ENCODE data around the gene RELL2.

Gene RELL2

GRCh38 chr5:141636413-141637122, at the start of gene RELL2, which contains the start of gene HDAC3:
Gene RELL2 (plus strand): TSS chr5:141636997. CDS start chr5:141638226, 1,229 bp downstream.
Gene HDAC3 (minus strand): TSS chr5:141636849. CDS start chr5:141636790, 59 bp downstream.
- CTCF ChIA-PET = interaction anchor here (0.9 to 10.4 kb wide), 8 partner anchors 9 to 333 kb away, joined by 3 to 101 read pairs (median 4); partner anchors contain the start of genes DIAPH1 and RNF14
- DNase-seq (ENCODE audit: extremely low spot score) = peak; percentile 98
- TF ChIP-seq TARDBP (IDR thresholded peaks at IDR 0.05) (no peak), SP1 (IDR thresholded peaks at IDR 0.05) (no peak), FOXM1 (IDR thresholded peaks at IDR 0.05; ENCODE audit: borderline replicate concordance) (no peak), FOXK2 (IDR thresholded peaks at IDR 0.05) (no peak), BHLHE40 (IDR thresholded peaks at IDR 0.05; ENCODE audit: borderline replicate concordance) (no peak), ZNF384 (IDR thresholded peaks at IDR 0.05) (no peak), FOXA1 (IDR thresholded peaks at IDR 0.05) (no peak), ELF4 (IDR thresholded peaks at IDR 0.05) (no peak), ARNT (IDR thresholded peaks at IDR 0.05) (no peak), LEF1 (IDR thresholded peaks at IDR 0.05; ENCODE audit: borderline replicate concordance) (no peak), SUZ12 (IDR thresholded peaks at IDR 0.05) (no peak), PKNOX1 (IDR thresholded peaks at IDR 0.05) (no peak), HDGF (IDR thresholded peaks at IDR 0.05; ENCODE audit: borderline replicate concordance) (no peak), CTBP1 (IDR thresholded peaks at IDR 0.05; ENCODE audit: borderline replicate concordance) (no peak)
- POLR2A ChIA-PET = interaction anchor here (0.6 to 3.5 kb wide), 33 partner anchors 8 to 449 kb away, joined by 3 to 61 read pairs (median 4); partner anchors contain the start of genes ARAP3, DELE1, DIAPH1 and FCHSD1

- POLR2A ChIA-PET = no interaction called here
- TF ChIP-seq BHLHE40 (IDR thresholded peaks at IDR 0.05; ENCODE audit: borderline replicate concordance) (no peak), TARDBP (IDR thresholded peaks at IDR 0.05) (no peak), SP1 (IDR thresholded peaks at IDR 0.05) (no peak), L3MBTL2 (conservative IDR thresholded peaks at IDR 0.05) (no peak), LEF1 (IDR thresholded peaks at IDR 0.05; ENCODE audit: borderline replicate concordance) (no peak), ELF4 (IDR thresholded peaks at IDR 0.05) (no peak), ARNT (IDR thresholded peaks at IDR 0.05) (no peak), ZNF384 (IDR thresholded peaks at IDR 0.05) (no peak), PKNOX1 (IDR thresholded peaks at IDR 0.05) (no peak)
- no peak for DNase-seq (ENCODE audit: extremely low spot score)
- CTCF ChIA-PET = interaction anchor here (1.2 kb wide), 1 partner anchor 29 kb away, joined by 6 read pairs; the partner anchor contains the start of gene DIAPH1
Observed at GRCh38 chr5:141590127-141590526, 46.7 kb upstream of the RELL2 start.

GRCh38 chr5:141596867-141597266, 39.9 kb upstream of the RELL2 start:
- no peak for TF ChIP-seq CTBP1 (IDR thresholded peaks at IDR 0.05; ENCODE audit: borderline replicate concordance)
- TF ChIP-seq BHLHE40 (IDR thresholded peaks at IDR 0.05; ENCODE audit: borderline replicate concordance) = no peak
- no peak for TF ChIP-seq ELF4 (IDR thresholded peaks at IDR 0.05)
- TF ChIP-seq FOXA1 (IDR thresholded peaks at IDR 0.05) = no peak
- TF ChIP-seq TARDBP (IDR thresholded peaks at IDR 0.05) = no peak
- TF ChIP-seq HDGF (IDR thresholded peaks at IDR 0.05; ENCODE audit: borderline replicate concordance) = no peak
- no peak for TF ChIP-seq FOXM1 (IDR thresholded peaks at IDR 0.05; ENCODE audit: borderline replicate concordance)
- no peak for TF ChIP-seq SP1 (IDR thresholded peaks at IDR 0.05)
- no peak for TF ChIP-seq L3MBTL2 (conservative IDR thresholded peaks at IDR 0.05)
- TF ChIP-seq ZNF384 (IDR thresholded peaks at IDR 0.05) = no peak
- CTCF ChIA-PET = interaction anchor here (1.6 to 2.7 kb wide), 2 partner anchors 22 to 41 kb away, joined by 5 to 17 read pairs; partner anchors contain the start of gene DIAPH1
- no peak for DNase-seq (ENCODE audit: extremely low spot score)
- POLR2A ChIA-PET = interaction anchor here (1.0 to 1.6 kb wide), 2 partner anchors 20 to 40 kb away, joined by 3 to 4 read pairs; partner anchors contain the start of genes HDAC3 and RELL2

- POLR2A ChIA-PET = interaction anchor here (1.6 kb wide), 1 partner anchor 20 kb away, joined by 4 read pairs; no protein-coding TSS in a partner anchor
- CTCF ChIA-PET = interaction anchor here (0.6 to 2.7 kb wide), 3 partner anchors 22 to 547 kb away, joined by 3 to 17 read pairs (median 5); partner anchors contain the start of gene DIAPH1
- TF ChIP-seq SP1 (IDR thresholded peaks at IDR 0.05) = no peak
- no peak for TF ChIP-seq LEF1 (IDR thresholded peaks at IDR 0.05; ENCODE audit: borderline replicate concordance)
- TF ChIP-seq ELF4 (IDR thresholded peaks at IDR 0.05) = no peak
- TF ChIP-seq FOXA1 (IDR thresholded peaks at IDR 0.05) = no peak
- TF ChIP-seq L3MBTL2 (conservative IDR thresholded peaks at IDR 0.05) = no peak
- TF ChIP-seq FOXK2 (IDR thresholded peaks at IDR 0.05) = no peak
- no peak for DNase-seq (ENCODE audit: extremely low spot score)
Observed at GRCh38 chr5:141597394-141597793, 39.4 kb upstream of the RELL2 start.

- TF ChIP-seq FOXK2 (IDR thresholded peaks at IDR 0.05) (no peak), BHLHE40 (IDR thresholded peaks at IDR 0.05; ENCODE audit: borderline replicate concordance) (no peak)
- POLR2A ChIA-PET = interaction anchor here (1.6 kb wide), 1 partner anchor 19 kb away, joined by 4 read pairs; no protein-coding TSS in a partner anchor
- CTCF ChIA-PET = interaction anchor here (0.6 to 2.7 kb wide), 4 partner anchors 9 to 547 kb away, joined by 3 to 17 read pairs (median 4); partner anchors contain the start of gene DIAPH1
- DNase-seq (ENCODE audit: extremely low spot score) = no peak
Observed at GRCh38 chr5:141597814-141598213, 39.0 kb upstream of the RELL2 start.

GRCh38 chr5:141598391-141599345, 38.1 kb upstream of the RELL2 start:
- DNase-seq (ENCODE audit: extremely low spot score) = no peak
- TF ChIP-seq LEF1 (IDR thresholded peaks at IDR 0.05; ENCODE audit: borderline replicate concordance) (no peak), TARDBP (IDR thresholded peaks at IDR 0.05) (no peak), PKNOX1 (IDR thresholded peaks at IDR 0.05) (no peak), FOXA1 (IDR thresholded peaks at IDR 0.05) (no peak), ARNT (IDR thresholded peaks at IDR 0.05) (no peak), ELF4 (IDR thresholded peaks at IDR 0.05) (no peak), BHLHE40 (IDR thresholded peaks at IDR 0.05; ENCODE audit: borderline replicate concordance) (no peak), FOXK2 (IDR thresholded peaks at IDR 0.05) (no peak), ZNF384 (IDR thresholded peaks at IDR 0.05) (no peak), SUZ12 (IDR thresholded peaks at IDR 0.05) (no peak), CTBP1 (IDR thresholded peaks at IDR 0.05; ENCODE audit: borderline replicate concordance) (no peak), HDGF (IDR thresholded peaks at IDR 0.05; ENCODE audit: borderline replicate concordance) (no peak)
- ChIA-PET POLR2A (interaction anchor here (1.2 to 1.6 kb wide), 2 partner anchors 18 to 38 kb away, joined by 4 read pairs; partner anchors contain the start of genes HDAC3 and RELL2), CTCF (interaction anchor here (0.7 to 2.7 kb wide), 4 partner anchors 9 to 39 kb away, joined by 3 to 17 read pairs (median 4); partner anchors contain the start of gene DIAPH1)
